GM18907 (cell line): Measurements from ENCODE around the gene ESR2.
"Not testable (repeated sequence)": the region's sequence is repeated elsewhere in the genome, so short reads cannot be mapped to it uniquely, and the experiment has no call there.

Experiments
- ATAC-seq: cut with Tn5 transposase; IDR thresholded peaks from one replicate; pipeline ENCODE4 v1.9.1; 2021; ENCODE audit warnings: mild to moderate bottlenecking, moderate library complexity; ENCODE audit not compliant: unreplicated experiment

Gene ESR2

GRCh38 chr14:64049616-64050381 is 244.4 kb downstream of the ESR2 start:
- no peak for ATAC-seq

- no peak for ATAC-seq
These were observed 249.1 kb downstream of the ESR2 start for GRCh38 chr14:64045091-64045490.

- not testable (repeated sequence) for ATAC-seq
These were observed 250.9 kb downstream of the ESR2 start for GRCh38 chr14:64043296-64043695.

- ATAC-seq = no peak
These were observed 254.1 kb downstream of the ESR2 start for GRCh38 chr14:64040044-64040443.

- no peak for ATAC-seq
These were observed 255.2 kb downstream of the ESR2 start for GRCh38 chr14:64038841-64039542.

- ATAC-seq = not testable (repeated sequence)
These were observed 256.1 kb downstream of the ESR2 start for GRCh38 chr14:64037869-64038745.

- ATAC-seq = no peak
These were observed 259.0 kb downstream of the ESR2 start for GRCh38 chr14:64035143-64035542.
